HG02798 (cell line): ENCODE measurements around the gene GSN.

ENCODE experiments used
- ATAC-seq: cut with Tn5 transposase; IDR thresholded peaks from one replicate; pipeline ENCODE4 v1.9.1; 2021; ENCODE audit warnings: mild to moderate bottlenecking; ENCODE audit not compliant: unreplicated experiment, poor library complexity

Gene GSN

DNA sequence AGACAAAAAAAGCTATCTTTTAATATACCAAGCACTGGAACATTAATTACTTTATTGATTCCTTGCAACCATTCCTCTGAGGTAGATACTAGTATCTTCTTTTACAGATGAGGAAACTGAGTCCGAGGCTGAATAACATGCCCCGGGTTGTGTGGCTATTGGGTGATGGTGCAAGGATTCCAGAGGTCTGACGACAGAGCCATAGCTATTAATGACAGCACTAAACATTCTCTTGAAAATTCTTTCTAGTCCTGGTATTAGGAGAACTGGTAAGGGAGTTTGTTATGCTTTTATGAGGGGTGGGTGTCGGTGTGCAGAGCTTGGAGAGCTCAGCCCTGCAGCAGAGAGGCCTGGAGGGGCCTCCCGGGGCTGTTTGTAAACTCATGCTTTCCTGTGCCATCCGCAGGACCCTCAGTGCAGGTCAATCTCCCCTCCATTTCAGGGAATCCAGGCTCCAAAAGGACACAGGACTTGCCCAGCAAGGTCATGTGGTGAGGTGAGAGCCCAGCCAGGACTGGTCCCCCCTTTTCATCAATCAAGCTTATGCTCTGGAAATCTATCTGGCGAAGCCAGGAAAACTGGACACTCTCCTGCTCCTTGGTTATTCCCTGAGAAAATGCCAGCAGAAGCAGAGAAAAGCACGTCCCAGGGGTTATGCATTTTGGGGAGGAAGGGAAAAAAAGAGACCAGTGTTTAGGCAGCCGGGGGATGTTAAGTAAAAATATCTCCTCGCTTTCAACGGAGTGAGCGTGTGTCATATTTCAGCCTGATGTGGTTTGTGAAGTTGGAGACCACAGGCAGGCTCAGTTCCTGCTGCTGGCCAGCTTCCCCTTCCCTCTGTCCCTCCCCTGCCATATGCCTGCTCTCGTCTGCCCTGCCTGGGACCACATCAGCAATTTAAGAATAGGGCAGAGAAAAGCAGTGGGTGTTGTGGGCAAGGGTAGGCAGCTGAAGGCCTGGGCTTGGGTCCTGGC, 3.7 kb downstream of the GSN start:
- ATAC-seq: no peak

GRCh38 chr9:121272401-121272948, 4.5 kb downstream of the GSN start:
- no peak for ATAC-seq

GRCh38 chr9:121273064-121273775, 5.3 kb downstream of the GSN start:
- no peak for ATAC-seq

DNA sequence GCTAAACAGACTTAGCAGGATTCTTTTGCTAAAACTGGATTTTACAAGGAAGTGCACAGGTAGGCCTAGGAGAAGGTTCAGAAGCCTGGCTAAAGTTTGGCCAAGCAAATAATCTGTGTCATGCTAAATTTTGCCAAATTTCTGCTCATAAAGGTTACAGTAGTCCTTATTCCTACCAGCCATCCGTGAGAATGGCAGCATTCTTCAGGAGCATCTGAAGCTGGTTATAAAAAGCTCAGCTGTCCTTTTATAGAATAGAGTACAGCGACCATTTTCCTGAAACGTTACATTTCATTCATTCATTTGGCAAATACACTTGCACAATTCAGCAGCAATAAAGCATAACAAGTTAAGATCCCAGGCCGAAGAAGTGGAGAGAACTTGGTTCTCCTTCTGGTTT, 6.9 kb downstream of the GSN start:
- no peak for ATAC-seq

- no peak for ATAC-seq
These were observed 8.1 kb downstream of the GSN start for GRCh38 chr9:121275781-121276658.

DNA sequence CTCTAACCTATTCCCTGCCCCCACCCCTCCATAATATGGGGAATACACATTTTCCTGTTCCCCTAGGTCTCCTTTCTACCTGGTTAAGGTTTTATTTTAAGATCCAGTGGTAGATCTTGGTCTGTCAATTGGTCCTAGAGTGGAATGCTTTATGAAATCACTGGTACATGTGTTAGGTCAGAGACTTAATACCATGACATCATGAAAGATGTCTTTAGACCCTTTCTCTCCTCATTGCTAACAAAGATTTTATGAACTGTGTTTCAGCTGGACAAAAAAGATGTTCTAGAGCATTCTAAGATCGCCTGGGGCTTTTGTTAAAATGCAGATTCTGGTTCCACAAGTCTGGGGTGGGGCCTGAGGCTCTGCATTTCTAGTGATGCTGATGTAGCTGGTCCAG, 9.1 kb downstream of the GSN start:
- ATAC-seq: no peak

- no peak for ATAC-seq
These were observed 9.7 kb downstream of the GSN start for GRCh38 chr9:121277518-121278295.

GRCh38 chr9:121278477-121279261, 10.7 kb downstream of the GSN start:
- no peak for ATAC-seq

- ATAC-seq: no peak
These were observed 11.9 kb downstream of the GSN start for GRCh38 chr9:121279776-121280388.

- no peak for ATAC-seq
These were observed 13.0 kb downstream of the GSN start for GRCh38 chr9:121280715-121281613.

DNA sequence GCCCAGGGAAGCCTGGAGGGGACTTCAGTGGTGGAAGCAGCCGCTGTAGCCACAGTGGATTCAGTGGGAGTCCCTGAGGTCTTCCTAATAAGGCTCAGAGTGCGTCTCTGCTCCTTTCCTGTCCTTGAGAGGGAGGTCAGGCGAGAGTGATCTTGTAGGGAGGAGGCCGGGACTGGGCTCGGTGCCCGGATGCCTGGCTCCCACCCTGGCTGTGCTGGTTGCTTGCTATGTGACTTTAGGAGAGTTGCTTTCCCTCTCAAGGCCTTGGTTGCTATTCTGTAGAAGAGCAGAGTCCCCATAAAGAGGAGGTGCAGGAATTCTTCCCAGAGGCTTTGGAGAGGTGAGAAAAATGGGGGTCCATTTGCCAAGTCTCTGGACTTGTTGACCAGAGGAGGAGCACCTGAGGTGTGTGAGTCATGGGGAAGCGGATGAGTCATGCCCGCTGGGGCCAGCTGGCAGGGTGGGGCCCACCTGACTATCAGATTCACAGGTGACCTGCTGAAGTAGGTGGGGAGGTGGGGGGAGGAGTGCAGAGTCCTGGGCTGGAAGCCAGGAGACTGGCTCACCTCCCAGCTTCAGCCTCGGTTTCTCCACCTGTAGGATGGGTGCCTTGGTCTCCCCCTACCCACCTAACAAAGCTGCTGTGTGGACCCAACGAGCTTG, 13.8 kb downstream of the GSN start:
- ATAC-seq: no peak

DNA sequence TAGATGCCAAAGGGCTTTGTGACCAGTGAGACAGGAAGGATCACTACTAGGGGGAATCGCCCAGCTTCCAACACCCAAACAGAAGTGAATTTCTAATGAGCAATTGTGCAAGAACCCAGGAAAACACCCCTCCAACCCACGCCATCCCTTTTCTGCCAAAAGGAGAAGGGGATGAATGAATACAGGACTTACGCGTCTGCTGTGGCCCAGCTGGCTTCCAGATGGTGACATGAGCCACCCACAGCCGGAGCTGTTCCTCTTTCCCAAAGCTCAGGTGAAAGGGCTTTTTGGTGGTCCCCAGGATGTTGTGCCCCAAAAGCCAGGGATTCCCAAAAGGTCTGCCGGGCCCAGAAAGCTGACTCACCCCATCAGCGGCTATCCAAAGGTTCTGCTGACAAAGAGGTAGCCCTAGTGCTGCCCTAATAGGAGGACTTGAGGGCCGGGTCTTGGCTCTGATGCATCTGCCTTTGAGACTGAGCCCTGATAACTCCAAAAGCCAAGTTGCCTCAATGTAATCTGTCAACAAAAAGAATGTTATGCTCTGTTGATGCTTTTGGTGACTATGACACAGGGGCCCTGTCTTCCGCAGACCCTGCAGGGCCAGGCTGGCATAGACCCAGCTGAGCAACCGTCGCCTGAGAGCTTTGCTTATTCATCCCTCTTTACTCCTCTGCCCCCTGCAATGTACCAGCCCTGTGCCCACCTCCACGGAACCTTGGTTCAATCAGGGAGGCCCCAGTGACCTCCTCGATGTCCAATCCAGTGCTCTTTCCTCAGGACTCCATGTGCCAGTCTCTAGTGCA, 14.5 kb downstream of the GSN start:
- no peak for ATAC-seq

DNA sequence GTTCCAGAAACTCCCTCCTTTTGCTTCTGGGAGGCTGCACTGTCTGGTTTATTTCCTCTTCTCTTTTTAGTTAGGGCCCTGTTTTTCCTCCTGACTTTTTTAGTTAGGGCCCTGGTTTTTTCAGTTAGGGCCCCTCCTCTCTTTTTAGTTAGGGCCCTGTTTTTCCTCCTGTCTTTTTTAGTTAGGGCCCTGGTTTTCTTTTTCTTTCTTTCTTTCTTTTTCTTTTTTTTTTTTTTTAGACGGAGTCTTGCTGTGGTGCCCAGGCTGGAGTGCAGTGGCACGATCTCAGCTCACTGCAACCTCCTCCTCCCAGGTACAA, 15.1 kb downstream of the GSN start:
- no peak for ATAC-seq

DNA sequence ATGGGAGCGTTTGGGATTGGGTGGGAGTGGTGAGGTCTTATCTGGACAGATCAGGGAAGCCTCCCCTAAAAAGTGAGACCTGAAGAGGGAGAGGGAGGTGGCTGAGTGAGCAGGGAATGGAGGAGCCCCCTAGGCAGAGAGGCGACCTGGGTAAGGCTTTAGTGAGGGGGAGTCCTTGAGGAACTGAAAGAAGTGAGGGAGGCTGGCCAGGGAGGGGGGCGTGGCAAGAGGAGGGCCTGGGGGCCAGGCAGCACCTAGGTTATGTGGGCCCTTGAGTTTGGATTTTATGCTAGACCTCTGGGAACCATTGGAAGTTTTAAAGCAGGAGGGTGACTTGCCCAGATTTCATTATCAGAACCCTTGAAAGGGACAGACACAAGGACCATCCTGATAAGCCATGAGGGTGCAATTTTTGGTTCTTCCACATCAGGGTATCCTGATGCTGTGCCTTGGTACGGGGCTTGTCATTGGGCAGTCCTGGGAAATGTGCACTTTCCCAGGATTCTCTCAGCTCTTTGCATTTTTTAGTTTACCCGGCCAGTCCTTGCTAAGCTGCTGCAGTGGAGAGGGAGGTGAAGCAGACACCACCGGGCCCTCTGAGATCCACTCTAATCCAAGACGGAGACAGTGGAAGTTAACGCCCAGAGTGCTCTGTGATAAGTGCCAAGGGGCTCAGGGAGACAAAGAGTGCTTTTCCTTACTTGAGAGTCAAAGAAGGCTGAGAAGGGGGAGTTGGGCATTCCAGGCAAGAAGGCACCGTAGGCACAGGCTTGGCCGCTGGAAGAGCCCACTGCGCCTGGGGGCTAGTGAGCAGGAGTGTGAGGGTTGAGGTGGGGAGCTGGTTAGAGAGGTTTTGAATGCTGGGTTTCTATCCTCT, 16.1 kb downstream of the GSN start:
- no peak for ATAC-seq

DNA sequence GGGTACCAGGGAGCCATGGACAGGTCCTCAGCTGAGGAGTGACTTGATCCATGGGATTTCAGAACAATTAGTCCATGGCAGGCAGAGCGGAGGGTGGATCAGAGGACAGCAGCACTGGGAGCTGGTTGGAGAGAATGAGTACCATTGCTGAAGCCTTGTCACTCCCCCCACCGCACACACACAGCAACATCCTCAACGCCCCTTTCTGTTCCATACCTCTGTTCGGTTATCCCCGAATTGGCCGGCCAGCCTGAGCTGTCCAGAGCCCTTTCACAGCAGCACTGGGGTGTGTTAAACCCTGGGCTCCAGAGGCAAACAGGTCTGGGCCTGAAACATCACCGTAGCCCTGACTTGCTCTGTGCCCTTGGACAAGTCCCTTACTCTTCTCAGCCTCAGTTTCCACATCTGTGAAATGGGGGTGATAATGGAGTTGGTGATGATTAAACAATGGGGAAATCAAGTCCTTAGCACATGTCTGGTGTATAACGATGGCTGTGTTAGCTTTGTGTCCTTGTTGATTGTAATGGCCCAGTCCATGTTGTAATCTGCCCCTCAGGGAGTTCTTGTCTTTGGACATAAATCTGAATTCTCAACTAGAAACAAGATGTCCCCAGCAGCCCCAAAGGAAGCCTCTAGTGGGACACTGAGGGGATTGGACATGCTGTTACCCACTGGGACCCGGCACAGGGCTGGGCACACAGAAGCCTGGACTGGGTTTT, 16.9 kb downstream of the GSN start:
- no peak for ATAC-seq
